Thoracic aorta (tissue), 2 donors: Measurements from ENCODE around the gene SLC6A19. TPM values are rescaled to one million over a fixed set of nuclear protein-coding genes. Genes with fewer than 3 reads are reported as not detected.
"Not testable (repeated sequence)": the region's sequence is repeated elsewhere in the genome, so short reads cannot be mapped to it uniquely, and the experiment has no call there.

Experiments
- ATAC-seq: fragments of 150-250 bp; one replicate; pipeline ENCODE4 v1.8.0; 2017; ENCODE audit warnings: low read depth; ENCODE audit not compliant: insufficient number of reproducible peaks, low FRiP score
- DNase-seq: peaks from one replicate; pipeline ENCODE4 v3.0.0-alpha.2; 2020; ENCODE audit warnings: low spot score
- H3K27ac ChIP-seq, 2 donors: fragments of 200-600 bp; sonication (generic); 1 replicate in 1 of 2; 2 replicates in 1 of 2; pipeline ENCODE4 v1.5.1; 2016; ENCODE audit warnings: mild to moderate bottlenecking in 2 of 2, moderate library complexity in 2 of 2
- H3K27me3 ChIP-seq: fragments of 200-600 bp; sonication (generic); replicated peaks from 2 replicates; pipeline ENCODE4 v1.6.0; 2016; ENCODE audit warnings: mild to moderate bottlenecking; ENCODE audit not compliant: insufficient read depth
- H3K36me3 ChIP-seq: fragments of 200-600 bp; sonication (generic); one replicate; pipeline ENCODE4 v1.5.1; 2016
- H3K4me1 ChIP-seq, 2 donors: fragments of 200-600 bp; sonication (generic); 1 replicate in 1 of 2; 2 replicates in 1 of 2; pipeline versions ENCODE4 v1.5.1 to v1.6.0; 2016; ENCODE audit warnings: low read depth in 2 of 2, mild to moderate bottlenecking in 1 of 2; ENCODE audit not compliant: control insufficient read depth in 1 of 2
- H3K4me3 ChIP-seq: fragments of 200-600 bp; sonication (generic); 2 replicates; pipeline ENCODE4 v1.5.1; 2016; ENCODE audit warnings: mild to moderate bottlenecking
- H3K9me3 ChIP-seq: fragments of 200-600 bp; sonication (generic); 2 replicates; pipeline ENCODE4 v1.5.1; 2016
- total RNA-seq, 2 donors: library from RNA; depleted of rRNA; stranded (reverse); fragments of >200 nt; gene quantifications; one replicate each; pipeline versions ENCODE4 v1.1.0 to v1.2.3, GENCODE V29; 2016
- TF ChIP-seq, protein P1 (sequence below): fragments of 200-600 bp; sonication (generic); IDR thresholded peaks from one replicate; pipeline ENCODE4 v1.5.1; 2019; ENCODE audit warnings: antibody characterized with exemption

Gene SLC6A19
- total RNA-seq, 2 donors from 2014 or later = not detected

GRCh38 chr5:1227667-1228066 lies 26.3 kb downstream of the SLC6A19 start:
- Histone ChIP-seq H3K9me3 (no peaks in the 10 kb centered on the region), H3K4me1 (no peaks in the 10 kb centered on the region), H3K4me3 (no peak overlapping the region), H3K27me3 (no peaks in the 10 kb centered on the region), H3K36me3 (no peaks in the 10 kb centered on the region), H3K27ac (no peak overlapping the region)
- DNase-seq = no peak
- TF ChIP-seq, protein P1, sequence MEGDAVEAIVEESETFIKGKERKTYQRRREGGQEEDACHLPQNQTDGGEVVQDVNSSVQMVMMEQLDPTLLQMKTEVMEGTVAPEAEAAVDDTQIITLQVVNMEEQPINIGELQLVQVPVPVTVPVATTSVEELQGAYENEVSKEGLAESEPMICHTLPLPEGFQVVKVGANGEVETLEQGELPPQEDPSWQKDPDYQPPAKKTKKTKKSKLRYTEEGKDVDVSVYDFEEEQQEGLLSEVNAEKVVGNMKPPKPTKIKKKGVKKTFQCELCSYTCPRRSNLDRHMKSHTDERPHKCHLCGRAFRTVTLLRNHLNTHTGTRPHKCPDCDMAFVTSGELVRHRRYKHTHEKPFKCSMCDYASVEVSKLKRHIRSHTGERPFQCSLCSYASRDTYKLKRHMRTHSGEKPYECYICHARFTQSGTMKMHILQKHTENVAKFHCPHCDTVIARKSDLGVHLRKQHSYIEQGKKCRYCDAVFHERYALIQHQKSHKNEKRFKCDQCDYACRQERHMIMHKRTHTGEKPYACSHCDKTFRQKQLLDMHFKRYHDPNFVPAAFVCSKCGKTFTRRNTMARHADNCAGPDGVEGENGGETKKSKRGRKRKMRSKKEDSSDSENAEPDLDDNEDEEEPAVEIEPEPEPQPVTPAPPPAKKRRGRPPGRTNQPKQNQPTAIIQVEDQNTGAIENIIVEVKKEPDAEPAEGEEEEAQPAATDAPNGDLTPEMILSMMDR = no peak
- no peak for ATAC-seq

- H3K4me3 ChIP-seq = no peak overlapping the region
- no peaks in the 10 kb centered on the region for H3K27me3 ChIP-seq
- TF ChIP-seq, protein P1 = no peak
- no peaks in the 10 kb centered on the region for H3K4me1 ChIP-seq
- DNase-seq = no peak
- no peaks in the 10 kb centered on the region for H3K36me3 ChIP-seq
- H3K27ac ChIP-seq = no peak overlapping the region
- no peaks in the 10 kb centered on the region for H3K9me3 ChIP-seq
- no peak for ATAC-seq
Measured at GRCh38 chr5:1228120-1228519, 26.7 kb downstream of the SLC6A19 start.

GRCh38 chr5:1229023-1229422 lies 27.6 kb downstream of the SLC6A19 start:
- not testable (repeated sequence) for ATAC-seq, H3K27ac ChIP-seq, H3K4me1 ChIP-seq, H3K9me3 ChIP-seq, H3K4me3 ChIP-seq, DNase-seq, H3K27me3 ChIP-seq, H3K36me3 ChIP-seq

GRCh38 chr5:1229822-1230221 lies 28.4 kb downstream of the SLC6A19 start:
- H3K4me1 ChIP-seq = no peaks in the 10 kb centered on the region
- H3K27me3 ChIP-seq = no peaks in the 10 kb centered on the region
- ATAC-seq (no peak), DNase-seq (no peak)
- no peaks in the 10 kb centered on the region for H3K9me3 ChIP-seq
- H3K36me3 ChIP-seq = no peaks in the 10 kb centered on the region
- TF ChIP-seq, protein P1 = no peak
- H3K4me3 ChIP-seq = no peak overlapping the region
- H3K27ac ChIP-seq = no peak overlapping the region

GRCh38 chr5:1230551-1230950 lies 29.2 kb downstream of the SLC6A19 start:
- no peaks in the 10 kb centered on the region for H3K27me3 ChIP-seq
- no peaks in the 10 kb centered on the region for H3K4me1 ChIP-seq
- TF ChIP-seq, protein P1 = no peak

DNA sequence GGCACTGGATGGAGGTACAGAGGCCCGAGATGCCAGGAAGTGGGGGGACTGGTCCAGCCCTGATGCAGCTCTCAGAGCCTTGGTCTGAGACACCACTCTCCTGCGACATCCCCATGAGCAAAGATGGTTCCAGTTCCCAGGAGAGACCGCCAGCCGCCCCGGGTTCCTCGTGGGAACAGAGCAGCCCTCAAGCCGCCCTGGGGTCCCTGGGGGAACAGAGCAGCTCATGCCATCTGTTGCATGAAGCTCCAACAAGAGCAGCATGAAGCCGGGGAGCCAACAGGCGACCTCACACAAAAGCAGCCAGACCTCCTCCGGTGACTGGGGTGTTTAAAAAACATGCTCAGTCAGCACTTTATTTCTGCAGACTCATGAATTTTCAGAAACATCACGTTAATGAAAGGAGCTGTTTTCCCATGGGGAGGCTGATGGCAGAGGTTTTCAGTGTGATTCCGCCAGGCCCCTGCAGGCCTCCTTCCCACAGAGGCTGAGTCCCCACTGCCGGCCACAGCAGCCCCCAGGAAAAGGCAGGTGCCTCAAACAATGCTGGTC lies 30.0 kb downstream of the SLC6A19 start:
- H3K27ac ChIP-seq = no peak overlapping the region
- ATAC-seq = no peak
- no peaks in the 10 kb centered on the region for H3K4me1 ChIP-seq
- H3K4me3 ChIP-seq = no peak overlapping the region
- no peaks in the 10 kb centered on the region for H3K36me3 ChIP-seq
- TF ChIP-seq, protein P1 = no peak
- no peaks in the 10 kb centered on the region for H3K9me3 ChIP-seq
- no peaks in the 10 kb centered on the region for H3K27me3 ChIP-seq
- DNase-seq = no peak

More at GRCh38 chr5:1230551-1230950, 29.2 kb downstream of the SLC6A19 start:
- no peak for DNase-seq
- no peak for ATAC-seq
- Histone ChIP-seq H3K36me3 (no peaks in the 10 kb centered on the region), H3K4me3 (no peak overlapping the region), H3K9me3 (no peaks in the 10 kb centered on the region), H3K27ac (no peak overlapping the region)
